ENCODE measurements around the gene GHRL. TPM values are rescaled to one million over a fixed set of nuclear protein-coding genes. Genes with fewer than 3 reads are reported as not detected.

Gene GHRL
- total RNA-seq, 1 donor: under 0.01 TPM

- H3K4me1 ChIP-seq (ENCODE audit: insufficient read depth, low read length): peaks cover 31% of the 10 kb centered on the region
- H3K9me3 ChIP-seq (ENCODE audit: low read depth, low read length): no peaks in the 10 kb centered on the region
- H2AFZ ChIP-seq (ENCODE audit: low read length): no peak overlapping the region
- H3K79me2 ChIP-seq (ENCODE audit: insufficient read depth, low read length): peaks cover 9% of the 10 kb centered on the region
- DNase-seq (ENCODE audit: insufficient read length, low spot score, missing footprints): no peak
- TF ChIP-seq, protein P1, sequence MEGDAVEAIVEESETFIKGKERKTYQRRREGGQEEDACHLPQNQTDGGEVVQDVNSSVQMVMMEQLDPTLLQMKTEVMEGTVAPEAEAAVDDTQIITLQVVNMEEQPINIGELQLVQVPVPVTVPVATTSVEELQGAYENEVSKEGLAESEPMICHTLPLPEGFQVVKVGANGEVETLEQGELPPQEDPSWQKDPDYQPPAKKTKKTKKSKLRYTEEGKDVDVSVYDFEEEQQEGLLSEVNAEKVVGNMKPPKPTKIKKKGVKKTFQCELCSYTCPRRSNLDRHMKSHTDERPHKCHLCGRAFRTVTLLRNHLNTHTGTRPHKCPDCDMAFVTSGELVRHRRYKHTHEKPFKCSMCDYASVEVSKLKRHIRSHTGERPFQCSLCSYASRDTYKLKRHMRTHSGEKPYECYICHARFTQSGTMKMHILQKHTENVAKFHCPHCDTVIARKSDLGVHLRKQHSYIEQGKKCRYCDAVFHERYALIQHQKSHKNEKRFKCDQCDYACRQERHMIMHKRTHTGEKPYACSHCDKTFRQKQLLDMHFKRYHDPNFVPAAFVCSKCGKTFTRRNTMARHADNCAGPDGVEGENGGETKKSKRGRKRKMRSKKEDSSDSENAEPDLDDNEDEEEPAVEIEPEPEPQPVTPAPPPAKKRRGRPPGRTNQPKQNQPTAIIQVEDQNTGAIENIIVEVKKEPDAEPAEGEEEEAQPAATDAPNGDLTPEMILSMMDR (IDR thresholded peaks at IDR 0.05; ENCODE audit: extremely low read depth, low read depth, low read length): no peak
- H3K27ac ChIP-seq (ENCODE audit: low read depth, low read length): no peak overlapping the region
- H3K4me3 ChIP-seq (ENCODE audit: insufficient read depth, low read length): no peak overlapping the region
- no peaks in the 10 kb centered on the region for H4K20me1 ChIP-seq (ENCODE audit: insufficient read depth, low read length)
- H3K27me3 ChIP-seq (ENCODE audit: insufficient read depth, low read length): no peaks in the 10 kb centered on the region
- H3K4me2 ChIP-seq (ENCODE audit: insufficient read depth, low read length): no peak overlapping the region
- H3K36me3 ChIP-seq (ENCODE audit: insufficient read depth, low read length): peaks cover 22% of the 10 kb centered on the region
These were observed 9.1 kb downstream of the GHRL start for GRCh38 chr3:10283638-10284037.

DNA sequence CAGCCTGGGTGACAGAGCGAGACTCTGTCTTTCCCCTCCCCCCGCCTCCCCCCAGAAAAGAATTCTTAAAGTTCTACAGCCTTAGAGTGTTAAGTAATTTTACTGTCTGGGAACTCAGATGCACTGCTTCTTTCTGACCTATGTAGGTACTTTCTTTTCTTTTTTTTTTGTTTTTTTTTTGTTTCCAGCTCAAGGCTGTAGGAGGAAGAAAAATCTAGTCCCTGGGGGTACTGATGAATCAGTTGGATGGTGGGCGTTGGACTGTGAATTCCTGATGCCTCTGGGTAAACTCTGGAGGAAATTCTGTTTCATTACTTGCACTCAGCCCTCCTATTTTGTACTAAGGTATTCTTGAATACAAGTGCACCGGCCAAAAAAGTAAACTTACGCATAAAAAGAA, 10.8 kb downstream of the GHRL start:
- peaks cover 3% of the 10 kb centered on the region for H4K20me1 ChIP-seq (ENCODE audit: insufficient read depth, low read length)
- peaks cover 27% of the 10 kb centered on the region for H3K4me1 ChIP-seq (ENCODE audit: insufficient read depth, low read length)
- no peaks in the 10 kb centered on the region for H3K27me3 ChIP-seq (ENCODE audit: insufficient read depth, low read length)
- no peak overlapping the region for H2AFZ ChIP-seq (ENCODE audit: low read length)
- peaks cover 19% of the 10 kb centered on the region for H3K79me2 ChIP-seq (ENCODE audit: insufficient read depth, low read length)
- DNase-seq (ENCODE audit: insufficient read length, low spot score, missing footprints): peak; percentile 93
- peak overlapping the region; percentile 74 for H3K4me2 ChIP-seq (ENCODE audit: insufficient read depth, low read length)
- peak overlapping the region; percentile 53 for H3K27ac ChIP-seq (ENCODE audit: low read depth, low read length)
- peak overlapping the region; percentile 1 for H3K4me3 ChIP-seq (ENCODE audit: insufficient read depth, low read length)
- TF ChIP-seq, protein P1 (IDR thresholded peaks at IDR 0.05; ENCODE audit: extremely low read depth, low read depth, low read length): no peak
- no peaks in the 10 kb centered on the region for H3K9me3 ChIP-seq (ENCODE audit: low read depth, low read length)
- H3K36me3 ChIP-seq (ENCODE audit: insufficient read depth, low read length): peaks cover 31% of the 10 kb centered on the region

- H3K9me3 ChIP-seq (ENCODE audit: low read depth, low read length): no peaks in the 10 kb centered on the region
- H3K27ac ChIP-seq (ENCODE audit: low read depth, low read length): no peak overlapping the region
- no peak overlapping the region for H2AFZ ChIP-seq (ENCODE audit: low read length)
- H3K36me3 ChIP-seq (ENCODE audit: insufficient read depth, low read length): peaks cover 41% of the 10 kb centered on the region
- no peak for DNase-seq (ENCODE audit: insufficient read length, low spot score, missing footprints)
- TF ChIP-seq, protein P1 (IDR thresholded peaks at IDR 0.05; ENCODE audit: extremely low read depth, low read depth, low read length): no peak
- H3K4me3 ChIP-seq (ENCODE audit: insufficient read depth, low read length): no peak overlapping the region
- H3K79me2 ChIP-seq (ENCODE audit: insufficient read depth, low read length): peaks cover 31% of the 10 kb centered on the region
- H3K27me3 ChIP-seq (ENCODE audit: insufficient read depth, low read length): no peaks in the 10 kb centered on the region
- H3K4me1 ChIP-seq (ENCODE audit: insufficient read depth, low read length): peaks cover 22% of the 10 kb centered on the region
- peaks cover 6% of the 10 kb centered on the region for H4K20me1 ChIP-seq (ENCODE audit: insufficient read depth, low read length)
- H3K4me2 ChIP-seq (ENCODE audit: insufficient read depth, low read length): no peak overlapping the region
These were observed 12.2 kb downstream of the GHRL start for GRCh38 chr3:10280571-10280970.

DNA sequence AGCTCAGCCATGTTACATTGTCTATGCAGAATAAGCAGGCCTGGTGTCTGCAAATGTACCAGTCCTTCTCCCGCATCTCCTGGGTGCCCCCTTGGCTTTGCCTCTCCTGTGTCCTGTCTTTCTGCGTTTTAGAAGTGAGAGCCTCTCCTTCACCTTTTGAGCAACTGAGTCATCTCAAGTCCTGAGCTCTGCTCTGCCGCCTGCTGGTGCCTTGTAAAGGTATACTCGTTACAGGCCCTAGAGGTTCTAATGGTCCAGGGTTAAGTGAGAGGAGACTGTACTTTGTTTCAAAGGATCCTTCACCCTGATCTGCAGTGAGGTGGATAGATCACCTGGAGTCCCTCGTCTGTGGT, 12.6 kb downstream of the GHRL start:
- TF ChIP-seq, protein P1 (IDR thresholded peaks at IDR 0.05; ENCODE audit: extremely low read depth, low read depth, low read length): peak; percentile 10
- DNase-seq (ENCODE audit: insufficient read length, low spot score, missing footprints): no peak
- Histone ChIP-seq H3K27me3 (ENCODE audit: insufficient read depth, low read length) (no peaks in the 10 kb centered on the region), H3K4me1 (ENCODE audit: insufficient read depth, low read length) (peaks cover 18% of the 10 kb centered on the region), H3K4me3 (ENCODE audit: insufficient read depth, low read length) (no peak overlapping the region), H3K27ac (ENCODE audit: low read depth, low read length) (no peak overlapping the region), H4K20me1 (ENCODE audit: insufficient read depth, low read length) (peaks cover 6% of the 10 kb centered on the region), H3K4me2 (ENCODE audit: insufficient read depth, low read length) (no peak overlapping the region), H3K36me3 (ENCODE audit: insufficient read depth, low read length) (peaks cover 41% of the 10 kb centered on the region), H3K9me3 (ENCODE audit: low read depth, low read length) (no peaks in the 10 kb centered on the region), H3K79me2 (ENCODE audit: insufficient read depth, low read length) (peaks cover 35% of the 10 kb centered on the region), H2AFZ (ENCODE audit: low read length) (no peak overlapping the region)
